ENCODE data around the gene DDTL.
A peak's percentile ranks its signal among the peaks of the same experiment; 100 is the strongest.
"Not testable (repeated sequence)": the region's sequence is repeated elsewhere in the genome, so short reads cannot be mapped to it uniquely, and the experiment has no call there.

DDTL gene

DNA sequence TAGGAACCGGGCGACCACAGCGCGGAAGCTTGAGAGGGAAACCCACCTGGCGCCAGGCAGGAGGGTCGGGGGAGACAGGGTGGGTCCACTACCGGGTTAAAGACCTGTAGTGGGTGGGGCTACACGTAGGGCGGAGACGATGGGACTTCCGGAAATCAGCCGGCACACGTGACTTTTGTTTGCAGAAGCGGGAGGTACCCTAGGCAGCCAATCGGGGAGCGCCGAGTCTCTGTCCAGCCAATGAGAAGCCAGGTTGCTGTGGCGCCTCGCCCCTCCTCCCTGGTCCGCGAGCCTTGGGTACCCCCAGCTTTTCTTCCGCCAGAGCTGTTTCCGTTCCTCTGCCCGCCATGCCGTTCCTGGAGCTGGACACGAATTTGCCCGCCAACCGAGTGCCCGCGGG is at the start of gene DDTL:
DDTL (plus strand) TSS at position 321 of the 400 bp plus-strand sequence; CDS start at position 348, 27 bp downstream.
- DNase-seq = not testable (repeated sequence)

DNA sequence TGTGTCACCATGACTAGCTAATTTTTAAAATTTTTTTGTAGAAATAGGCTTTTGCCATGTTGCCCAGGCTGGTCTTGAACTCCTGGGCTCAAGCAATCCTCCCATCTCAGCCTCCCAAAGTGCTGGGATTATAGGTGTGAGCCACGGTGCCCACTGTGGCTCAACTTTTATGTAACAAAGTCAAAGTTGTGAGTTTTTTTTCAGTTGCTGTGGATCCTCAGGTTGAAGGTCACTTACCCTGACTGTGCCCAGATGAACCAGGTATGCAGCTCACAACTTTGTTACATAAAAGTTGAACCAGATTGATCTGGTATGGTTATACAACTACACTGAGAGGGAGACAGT is 46.4 kb upstream of the DDTL start:
- not testable (repeated sequence) for DNase-seq

DNA sequence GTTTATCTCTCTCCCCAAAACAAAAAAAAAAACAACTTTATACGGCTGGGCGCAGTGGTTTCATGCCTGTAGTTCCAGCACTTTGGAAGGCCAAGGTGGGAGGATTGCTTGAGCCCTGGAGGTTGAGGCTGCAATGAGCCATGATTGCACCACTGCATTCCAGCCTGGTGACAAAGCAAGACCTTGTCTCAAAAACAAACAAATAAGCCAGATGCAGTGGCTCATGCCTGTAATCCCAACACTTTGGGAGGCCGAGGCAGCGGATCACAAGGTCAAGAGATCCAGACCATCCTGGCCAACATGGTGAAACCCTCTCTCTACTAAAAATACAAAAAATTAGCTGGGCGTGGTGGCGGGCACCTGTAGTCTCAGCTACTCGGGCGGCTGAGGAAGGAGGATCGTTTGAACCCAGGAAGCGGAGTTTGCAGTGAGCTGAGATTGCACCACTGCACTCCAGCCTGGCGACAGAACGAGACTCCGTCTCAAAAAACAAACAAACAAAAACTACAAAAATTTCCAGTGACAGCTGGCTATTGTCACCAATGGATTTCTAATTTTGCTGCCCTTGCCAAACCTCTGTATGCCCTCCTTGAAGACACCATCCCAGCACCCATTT is 45.0 kb upstream of the DDTL start:
- not testable (repeated sequence) for DNase-seq

DNA sequence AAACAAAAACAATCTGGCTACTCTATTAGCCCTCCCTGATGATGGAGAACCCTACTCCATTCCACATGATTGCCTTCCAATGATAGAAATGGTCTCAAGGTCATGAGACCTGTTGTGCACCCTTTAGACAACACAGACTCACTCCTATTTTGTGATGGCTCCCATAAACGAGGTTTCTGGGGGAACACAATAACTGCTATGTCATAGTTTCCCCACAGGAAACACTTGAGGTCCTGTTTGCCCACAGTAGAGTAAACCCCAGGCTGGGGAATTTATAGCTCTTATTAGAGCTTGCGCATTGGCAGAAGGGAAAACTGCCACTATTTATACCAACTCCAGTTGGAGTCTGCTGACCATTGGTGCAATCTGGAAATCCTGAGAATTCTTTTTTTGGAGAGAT is 43.8 kb upstream of the DDTL start:
- DNase-seq = no peak

DNA sequence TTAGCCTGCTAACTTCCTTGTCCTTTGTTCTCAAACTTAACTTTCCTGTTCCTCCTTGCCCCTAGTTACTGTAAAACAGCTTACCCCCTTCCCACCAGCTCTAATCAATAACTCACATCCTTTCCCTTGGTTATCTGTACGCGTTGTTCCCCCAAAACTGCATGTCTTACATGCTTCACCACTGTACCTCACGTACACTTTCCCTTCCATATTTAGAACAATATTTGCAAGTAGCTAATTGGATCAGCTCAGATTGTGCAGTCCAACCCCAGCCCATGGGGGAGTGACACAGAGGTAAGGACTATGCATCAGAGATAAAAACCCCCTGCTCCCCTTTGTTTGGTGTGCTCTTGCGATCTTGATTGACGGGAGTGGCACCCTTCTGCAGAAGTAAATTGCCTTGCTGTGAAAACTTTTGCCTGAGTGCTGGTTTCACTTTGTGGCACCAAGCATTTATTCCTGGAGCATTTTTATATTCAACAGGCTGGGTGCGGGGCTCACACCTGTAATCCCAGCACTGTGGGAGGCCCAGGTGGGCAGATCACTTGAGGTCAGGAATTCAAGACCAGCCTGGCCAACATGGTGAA is 41.6 kb upstream of the DDTL start:
- no peak for DNase-seq

DNA sequence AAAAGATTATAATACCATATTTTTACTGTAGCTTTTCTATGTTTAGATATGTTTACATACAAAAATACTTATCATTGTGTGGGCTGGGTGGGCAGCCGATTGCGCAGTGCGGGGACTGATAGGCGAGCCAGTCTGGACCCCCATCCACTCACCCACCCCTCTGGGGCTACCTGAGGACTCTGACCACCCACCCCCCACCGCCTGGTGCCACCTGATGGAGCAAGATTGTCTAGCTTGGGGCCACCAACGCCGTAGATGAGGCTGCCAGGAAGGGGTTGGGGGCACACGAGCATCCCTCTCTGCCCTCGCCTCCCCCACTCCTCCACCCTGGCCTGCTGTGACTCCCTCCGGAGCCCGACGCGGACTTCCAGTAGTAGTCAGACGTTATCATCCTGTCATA is 40.1 kb upstream of the DDTL start:
- DNase-seq = no peak

DNA sequence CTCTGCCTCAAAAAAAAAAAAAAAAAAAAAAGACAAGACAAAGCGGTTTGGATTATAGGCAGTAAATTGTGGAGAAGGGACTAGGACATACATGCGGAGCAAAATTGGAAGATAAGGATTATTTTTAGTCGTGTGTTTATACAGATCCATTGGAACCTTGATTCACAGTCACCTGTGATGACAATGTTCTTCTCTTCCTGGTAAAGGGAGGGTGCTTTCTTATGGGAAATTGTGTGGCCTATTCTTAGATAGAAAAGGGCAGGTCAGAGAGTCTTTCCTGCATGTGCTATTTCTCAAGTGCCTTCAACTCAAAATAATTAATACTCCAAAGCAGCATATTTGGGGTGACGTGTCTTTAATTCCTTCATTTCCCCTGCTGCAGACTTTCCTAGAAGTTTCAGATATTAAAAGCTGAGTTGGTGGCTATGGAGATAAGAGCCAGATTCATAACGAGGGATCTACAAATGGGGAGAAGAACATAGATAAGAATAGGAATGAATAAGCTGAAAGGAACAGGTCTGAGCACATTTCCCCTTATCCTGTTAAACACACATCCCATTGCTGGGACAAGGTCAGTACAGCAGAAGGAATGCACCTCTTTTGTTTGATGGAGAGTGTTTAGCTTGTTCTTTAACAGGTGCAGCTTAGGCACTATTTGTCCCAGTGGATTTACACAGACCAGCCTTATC is 28.2 kb upstream of the DDTL start:
- DNase-seq = no peak

DNA sequence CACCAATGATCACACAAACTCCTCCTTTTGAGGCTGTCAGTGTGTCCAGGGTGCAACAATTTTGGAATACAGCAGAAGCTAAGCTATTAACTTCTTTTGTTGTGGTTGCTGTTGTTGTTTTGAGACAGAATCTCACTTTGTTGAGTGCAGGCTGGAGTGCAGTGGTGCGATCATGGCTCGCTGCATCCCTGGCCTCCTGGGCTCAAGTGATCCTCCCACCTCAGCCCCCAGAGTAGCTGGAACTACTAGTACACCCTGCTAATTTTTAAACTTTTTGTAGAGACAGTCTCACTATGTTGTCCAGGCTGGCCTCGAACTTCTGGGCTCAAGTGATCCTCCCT is 27.7 kb upstream of the DDTL start:
- DNase-seq = no peak

DNA sequence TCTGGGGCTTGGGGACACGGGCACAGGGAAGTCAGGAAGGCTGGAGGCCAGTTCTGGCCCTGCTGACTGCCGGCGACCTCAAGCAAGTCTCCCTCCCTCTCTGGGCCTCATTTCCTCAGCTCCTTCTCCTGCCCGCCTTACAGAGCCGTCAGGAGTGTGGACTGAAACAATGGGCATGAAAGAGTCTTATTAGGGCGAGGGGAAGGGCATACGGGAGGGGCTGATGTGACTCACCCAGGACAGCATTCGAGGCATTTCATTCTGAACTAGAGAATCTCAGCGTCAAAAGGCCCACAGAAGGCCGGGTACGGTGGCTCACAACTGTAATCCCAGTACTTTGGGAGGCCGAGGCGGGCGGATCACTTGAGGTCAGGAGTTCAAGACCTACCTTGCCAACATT is 26.5 kb upstream of the DDTL start:
- DNase-seq = not testable (repeated sequence)

DNA sequence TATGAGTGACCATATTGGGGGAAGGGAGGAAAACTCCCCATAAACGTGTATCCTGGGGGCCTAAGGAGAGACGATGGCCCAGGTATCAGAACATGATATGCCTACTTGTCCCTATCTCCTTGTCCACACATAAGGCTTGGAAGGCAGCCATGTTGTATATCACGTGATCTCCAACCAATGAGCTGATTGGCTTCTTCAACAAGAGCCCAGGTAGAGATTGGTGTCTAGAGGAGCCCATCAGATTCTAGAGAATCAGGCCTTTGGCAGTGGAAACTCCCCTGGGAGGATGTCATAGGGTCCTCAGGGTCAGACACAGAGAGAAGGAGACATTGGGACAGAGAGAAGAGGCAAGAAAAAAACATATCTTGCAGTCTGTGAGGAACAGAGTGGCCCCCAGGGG is 19.3 kb upstream of the DDTL start:
- DNase-seq = not testable (repeated sequence)

DNA sequence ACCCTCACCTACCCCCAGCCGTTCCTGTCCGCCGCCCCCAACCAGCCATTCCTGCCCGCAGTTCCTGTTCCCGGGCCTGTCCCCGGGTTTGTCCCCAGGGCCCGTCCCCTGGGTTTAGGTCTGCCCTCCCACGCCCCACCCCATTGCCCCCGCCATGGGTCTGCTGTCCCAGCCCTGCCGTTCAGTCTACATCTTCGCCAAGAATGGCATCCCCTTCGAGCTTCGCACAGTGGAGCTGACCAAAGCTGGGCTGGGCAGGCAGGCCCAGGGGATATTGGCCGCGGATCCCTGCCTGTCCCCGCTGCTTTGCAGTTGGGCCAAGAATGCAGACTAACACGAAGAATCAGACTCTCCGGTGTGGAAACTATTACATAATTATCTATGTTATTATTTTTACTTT is 16.9 kb upstream of the DDTL start:
- DNase-seq = not testable (repeated sequence)

DNA sequence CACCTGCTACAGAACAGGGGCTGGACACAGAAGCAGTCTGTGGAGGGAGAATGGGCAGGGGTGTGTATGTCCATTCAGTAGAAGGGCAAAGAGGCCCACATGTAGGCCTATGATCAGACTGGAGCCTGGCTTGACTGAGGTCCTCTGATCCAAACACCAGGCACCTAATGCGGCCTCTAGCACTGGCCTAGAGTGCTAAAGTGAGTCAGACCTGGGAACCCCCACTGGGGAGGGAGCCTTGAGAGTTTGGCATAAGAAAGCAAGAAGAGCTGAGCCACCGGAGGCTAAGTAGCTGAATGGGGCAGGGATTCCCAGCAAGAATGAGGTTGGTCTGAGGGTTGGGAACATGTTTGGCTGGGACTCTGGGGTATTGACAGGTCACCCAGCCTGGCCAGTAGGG is 15.3 kb upstream of the DDTL start:
- DNase-seq = not testable (repeated sequence)

DNA sequence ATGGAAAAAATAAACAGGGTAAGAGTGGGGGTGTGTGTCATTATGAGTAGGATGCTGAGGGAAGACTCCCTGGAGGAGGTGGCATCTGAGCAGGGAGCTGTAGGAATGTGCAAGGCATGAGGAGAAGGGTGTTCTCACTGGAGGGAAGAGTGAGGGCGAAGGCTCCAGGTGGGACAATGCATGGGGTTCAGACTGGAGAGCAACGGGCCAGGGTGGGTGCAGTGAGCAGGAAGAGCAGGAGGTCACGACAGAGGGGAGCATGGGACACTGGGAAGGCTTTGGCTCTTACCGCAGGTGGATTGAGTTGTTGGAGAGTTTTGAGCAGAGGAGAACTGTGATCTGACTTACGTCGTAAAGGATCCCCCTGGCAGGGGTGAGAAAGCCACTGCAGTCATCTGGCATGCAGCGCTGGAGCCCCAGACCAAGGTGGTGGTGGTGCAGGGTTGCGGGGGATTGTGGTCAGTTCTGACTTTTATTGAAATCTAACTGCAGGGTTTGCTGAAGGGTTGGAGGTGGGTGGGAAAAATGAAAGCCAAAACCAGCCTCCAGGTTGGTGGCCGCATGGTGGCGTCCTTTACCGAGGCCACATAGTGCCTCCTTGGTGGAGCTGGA is 13.8 kb upstream of the DDTL start:
- not testable (repeated sequence) for DNase-seq

DNA sequence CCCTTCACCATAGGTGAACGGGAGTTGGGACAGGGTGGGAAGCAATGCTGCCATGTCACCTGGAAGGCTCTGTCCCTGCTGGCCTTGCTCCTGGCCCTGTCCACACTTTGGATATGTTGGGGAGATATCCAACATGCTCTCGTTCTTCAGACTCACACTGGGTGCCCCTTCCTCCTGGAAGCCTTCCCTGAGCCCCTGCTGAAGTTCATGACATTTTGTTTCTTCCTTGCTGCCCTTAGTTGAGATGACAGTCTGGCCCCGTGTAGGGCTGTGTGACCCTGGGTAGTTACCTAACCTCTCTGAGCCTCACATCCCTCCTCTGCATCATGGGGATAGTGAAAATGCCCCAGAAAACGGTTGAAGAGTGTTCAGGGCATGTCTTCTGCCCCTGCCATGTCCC is 13.2 kb upstream of the DDTL start:
- not testable (repeated sequence) for DNase-seq

DNA sequence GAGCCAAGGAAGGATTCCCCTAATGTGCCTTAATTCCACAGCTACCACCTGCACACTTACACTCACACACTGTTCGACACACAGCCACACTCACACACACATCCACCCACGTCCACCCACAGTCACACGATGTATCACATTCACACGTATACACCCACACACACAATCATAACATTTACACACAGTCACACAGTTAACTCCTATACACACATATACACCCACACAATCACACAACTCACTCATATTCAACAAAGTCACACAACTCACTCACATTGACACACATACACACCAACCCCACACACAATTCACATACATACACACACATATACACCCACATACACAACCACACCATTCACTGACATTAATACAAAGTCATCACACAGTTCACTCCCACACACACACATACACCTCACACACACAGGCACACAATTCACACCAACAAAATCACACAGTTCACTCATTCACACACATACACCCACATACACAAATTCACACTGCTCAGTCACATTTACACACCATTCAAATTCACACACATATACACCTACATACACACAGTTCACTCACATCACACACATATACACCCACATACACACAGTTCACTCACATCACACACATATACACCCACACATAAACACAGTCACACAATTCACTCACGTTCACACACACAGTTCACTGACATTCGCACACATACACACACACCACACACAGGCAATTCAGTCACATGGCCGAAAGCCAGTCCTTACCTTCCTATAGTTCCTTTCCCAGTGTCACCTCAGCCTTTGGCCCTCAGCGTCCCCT is 12.3 kb upstream of the DDTL start:
- DNase-seq = not testable (repeated sequence)

DNA sequence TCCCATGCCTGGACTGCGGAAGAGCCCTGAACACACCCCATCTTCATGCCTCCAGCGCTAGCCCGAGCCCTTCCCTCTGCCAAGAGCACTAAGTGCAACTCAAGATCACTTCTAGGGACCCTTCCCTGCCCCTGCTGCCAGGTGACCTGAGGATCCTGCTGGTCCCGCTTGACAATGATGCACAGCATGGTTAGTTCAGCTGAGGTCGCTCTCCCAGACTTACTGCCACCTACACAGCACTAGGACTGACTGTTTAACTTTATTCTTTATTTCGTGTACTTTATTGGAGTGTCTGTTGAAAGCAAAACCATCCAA is 11.7 kb upstream of the DDTL start:
- DNase-seq = not testable (repeated sequence)

DNA sequence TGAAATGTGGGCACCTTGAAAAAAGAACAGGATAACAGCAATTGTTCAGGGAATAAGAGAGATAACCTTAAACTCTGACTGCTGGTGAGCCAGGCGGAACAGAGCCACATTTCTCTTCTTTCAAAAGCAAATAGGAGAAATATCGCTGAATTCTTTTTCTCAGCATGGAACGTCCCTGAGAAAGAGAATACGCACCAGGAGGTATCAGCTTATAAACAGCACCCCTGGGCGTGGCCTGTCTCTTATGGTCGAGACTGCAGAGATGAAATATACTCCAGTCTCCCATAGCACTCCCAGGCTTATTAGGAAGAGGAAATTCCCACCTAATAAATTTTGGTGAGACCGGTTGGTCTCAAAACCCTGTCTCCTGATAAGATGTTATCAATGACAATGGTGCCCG is 10.8 kb upstream of the DDTL start:
- DNase-seq = not testable (repeated sequence)

DNA sequence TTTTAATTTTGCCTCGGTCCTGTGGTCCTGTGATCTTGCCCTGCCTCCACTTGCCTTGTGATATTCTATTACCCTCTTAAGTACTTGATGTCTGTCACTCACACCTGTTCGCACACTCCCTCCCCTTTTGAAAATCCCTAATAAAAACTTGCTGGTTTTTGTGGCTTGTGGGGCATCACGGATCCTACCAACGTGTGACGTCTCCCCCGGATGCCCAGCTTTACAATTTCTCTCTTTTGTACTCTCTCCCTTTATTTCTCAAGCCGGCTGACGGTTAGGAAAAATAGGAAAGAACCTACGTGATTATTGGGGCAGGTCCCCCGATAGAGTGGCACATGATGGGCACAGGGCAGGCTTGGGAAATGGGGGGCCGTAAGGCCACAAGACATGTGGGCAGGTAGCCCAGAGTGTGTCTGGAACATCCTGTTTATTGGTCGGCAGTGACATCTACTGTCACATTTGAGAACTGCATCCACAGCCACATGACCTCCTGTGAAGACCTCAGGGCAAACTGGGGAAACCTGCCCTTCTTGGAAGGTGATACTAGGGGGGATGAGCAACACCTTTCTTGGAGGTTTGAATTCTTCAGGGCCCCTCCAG is 10.3 kb upstream of the DDTL start:
- DNase-seq = peak; percentile 68

DNA sequence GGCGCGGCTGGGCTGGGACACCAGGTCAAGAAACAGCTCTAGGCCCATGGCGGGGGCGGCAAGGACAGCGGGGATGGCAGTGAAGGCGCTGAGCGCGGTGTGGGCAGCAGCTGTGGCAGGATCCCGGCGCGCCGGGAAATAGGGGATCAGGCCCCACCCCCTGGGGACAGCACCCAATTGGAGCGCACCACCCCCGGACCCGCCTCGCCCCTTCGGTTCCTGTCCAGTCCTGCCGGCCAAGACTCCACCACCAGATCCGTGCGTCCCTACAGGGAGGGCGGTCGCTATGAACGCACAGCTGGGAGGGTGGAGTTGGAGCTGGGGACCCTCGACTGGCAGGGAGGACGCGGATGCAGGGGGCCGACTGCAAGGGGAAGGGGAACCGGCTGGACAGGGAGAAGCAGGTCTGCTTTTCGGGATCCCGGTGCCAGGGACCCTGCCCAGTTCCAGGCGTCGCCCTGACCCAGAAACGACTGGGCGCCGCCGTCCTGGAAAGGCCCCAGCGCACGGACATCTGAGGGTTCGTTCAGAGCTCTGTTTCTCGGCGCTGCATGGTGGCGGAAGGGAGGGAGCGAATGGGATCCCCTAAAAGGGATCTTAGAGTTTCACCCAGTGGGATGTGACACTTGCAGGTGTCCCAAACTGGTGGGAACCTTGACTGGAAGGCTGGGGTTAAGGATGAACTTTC is 5.5 kb upstream of the DDTL start, which contains the start of gene GSTT2B:
GSTT2B (minus strand) TSS at position 112 of the 688 bp plus-strand sequence; CDS start at position 48, 64 bp downstream.
- not testable (repeated sequence) for DNase-seq

DNA sequence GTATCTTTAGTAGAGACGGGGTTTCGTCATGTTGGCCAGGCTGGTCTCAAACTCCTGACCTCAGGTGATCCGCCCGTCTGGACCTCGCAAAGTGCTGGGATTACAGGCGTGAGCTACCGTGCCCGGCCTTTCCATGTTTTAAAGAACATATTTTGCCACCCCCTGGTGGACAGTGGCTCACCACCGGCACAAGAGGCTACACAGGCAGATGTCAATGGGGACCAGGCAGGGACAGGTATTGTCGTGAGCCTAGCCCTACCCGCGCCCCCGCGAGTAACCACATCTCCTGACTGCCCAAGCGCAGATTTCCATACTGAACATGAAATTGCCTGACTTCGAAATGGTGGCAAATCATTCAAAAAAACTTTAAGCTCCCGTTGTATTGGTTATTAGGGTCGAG is 594 bp upstream of the DDTL start:
- not testable (repeated sequence) for DNase-seq

DNA sequence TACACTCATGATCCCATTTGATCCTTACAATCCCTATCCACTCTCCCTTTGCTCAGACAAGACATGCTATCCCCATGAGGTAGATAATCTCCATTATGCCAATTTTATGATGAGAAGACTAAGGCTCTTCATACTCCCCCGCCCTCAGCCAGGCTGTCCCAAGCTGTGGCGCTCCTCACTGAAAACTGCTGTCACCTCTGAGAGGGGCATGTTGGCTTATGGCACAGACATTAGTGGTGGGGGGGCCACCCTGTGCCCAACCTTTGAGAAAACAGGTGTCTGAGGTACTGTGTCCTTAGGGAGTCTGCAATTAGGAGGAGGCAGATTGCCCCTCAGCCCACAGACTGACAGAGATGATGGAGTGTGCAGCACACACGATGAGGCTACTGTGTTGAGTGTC is 2.4 kb downstream of the DDTL start:
- DNase-seq = no peak

DNA sequence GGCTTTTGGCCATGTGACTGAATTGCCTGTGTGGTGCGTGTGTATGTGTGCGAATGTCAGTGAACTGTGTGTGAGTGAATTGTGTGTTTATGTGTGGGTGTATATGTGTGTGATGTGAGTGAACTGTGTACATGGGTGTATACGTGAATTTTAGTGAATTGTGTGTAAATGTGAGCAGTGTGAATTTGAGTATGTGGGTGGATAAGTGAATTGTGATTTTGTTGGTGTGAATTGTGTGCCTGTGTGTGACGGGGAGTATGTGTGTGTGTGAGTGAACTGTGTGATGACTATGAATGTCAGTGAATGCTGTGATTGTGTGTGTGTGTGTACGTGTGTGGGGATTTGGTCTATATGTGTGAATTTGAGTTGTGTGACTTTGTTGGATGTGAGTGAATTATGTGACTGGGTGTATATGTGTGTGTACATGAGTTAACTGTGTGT is 3.5 kb downstream of the DDTL start:
- DNase-seq = no peak

All from NCI-H1436 (cell line).